HL-60 (cell line): ENCODE results near the gene PDE8B.

ENCODE experiments used
- DNase-seq, 2 experiments: peaks; one replicate each; pipeline ENCODE4 v3.0.0-alpha.2; 2010 to 2020; ENCODE audit warnings: low read depth in 1 of 2, low spot score in 1 of 2
- H3K27ac ChIP-seq: fragments of 250-450 bp; sonication (Bioruptor Pico); replicated peaks from 2 replicates; pipeline ENCODE4 v1.5.1; 2020; ENCODE audit warnings: mild to moderate bottlenecking, moderate library complexity
- H3K27me3 ChIP-seq: fragments of 250-450 bp; sonication (Bioruptor Pico); 2 replicates; pipeline ENCODE4 v1.5.1; 2021; ENCODE audit warnings: mild to moderate bottlenecking, moderate library complexity; ENCODE audit not compliant: insufficient read depth, poor library complexity, severe bottlenecking
- H3K4me3 ChIP-seq: replicated peaks from 2 replicates; pipeline ENCODE4 v1.5.1; 2011; ENCODE audit warnings: mild to moderate bottlenecking, control low read depth, low read length; ENCODE audit not compliant: insufficient read depth
- CTCF ChIP-seq: IDR thresholded peaks from one replicate; pipeline ENCODE4 v1.5.1; 2011; ENCODE audit warnings: low read length, control low read depth, inconsistent platforms; ENCODE audit not compliant: insufficient read depth
- GABPA ChIP-seq: IDR thresholded peaks from 2 replicates; pipeline ENCODE4 v1.6.1; 2012; ENCODE audit warnings: low read depth
- POLR2AphosphoS5 ChIP-seq: IDR thresholded peaks from 2 replicates; pipeline ENCODE4 v1.6.1; 2012; ENCODE audit warnings: low read depth
- SPI1 ChIP-seq: IDR thresholded peaks from 2 replicates; pipeline ENCODE4 v1.6.1; 2012; ENCODE audit warnings: low read depth, mild to moderate bottlenecking, borderline replicate concordance
- TF ChIP-seq, protein P1 (sequence below): IDR thresholded peaks from 2 replicates; pipeline ENCODE4 v1.6.1; 2012; ENCODE audit warnings: low read depth; ENCODE audit not compliant: insufficient replicate concordance

PDE8B gene

DNA sequence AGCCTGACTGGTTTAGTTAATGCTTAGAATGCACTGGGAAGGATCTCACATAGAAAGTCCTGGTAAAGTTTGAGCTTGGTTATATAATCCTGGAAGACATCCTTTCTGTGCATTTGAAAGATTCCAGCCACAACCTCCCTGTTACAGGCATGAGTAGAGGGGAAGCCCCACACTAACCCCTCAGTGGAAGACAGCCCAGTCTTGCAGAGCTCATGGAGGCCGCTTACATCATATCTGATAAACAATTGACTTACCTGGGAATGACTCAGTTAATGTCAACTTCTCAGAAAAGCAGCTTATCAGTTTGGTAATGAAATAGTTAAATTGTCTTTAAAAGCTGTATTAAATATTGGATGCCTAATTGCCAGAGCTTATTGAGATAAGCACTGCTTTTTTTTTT is 28.1 kb upstream of the PDE8B start:
- Histone ChIP-seq H3K4me3 (no peak overlapping the region), H3K27me3 (peaks cover 3% of the 10 kb centered on the region), H3K27ac (no peak overlapping the region)
- TF ChIP-seq, protein P1, sequence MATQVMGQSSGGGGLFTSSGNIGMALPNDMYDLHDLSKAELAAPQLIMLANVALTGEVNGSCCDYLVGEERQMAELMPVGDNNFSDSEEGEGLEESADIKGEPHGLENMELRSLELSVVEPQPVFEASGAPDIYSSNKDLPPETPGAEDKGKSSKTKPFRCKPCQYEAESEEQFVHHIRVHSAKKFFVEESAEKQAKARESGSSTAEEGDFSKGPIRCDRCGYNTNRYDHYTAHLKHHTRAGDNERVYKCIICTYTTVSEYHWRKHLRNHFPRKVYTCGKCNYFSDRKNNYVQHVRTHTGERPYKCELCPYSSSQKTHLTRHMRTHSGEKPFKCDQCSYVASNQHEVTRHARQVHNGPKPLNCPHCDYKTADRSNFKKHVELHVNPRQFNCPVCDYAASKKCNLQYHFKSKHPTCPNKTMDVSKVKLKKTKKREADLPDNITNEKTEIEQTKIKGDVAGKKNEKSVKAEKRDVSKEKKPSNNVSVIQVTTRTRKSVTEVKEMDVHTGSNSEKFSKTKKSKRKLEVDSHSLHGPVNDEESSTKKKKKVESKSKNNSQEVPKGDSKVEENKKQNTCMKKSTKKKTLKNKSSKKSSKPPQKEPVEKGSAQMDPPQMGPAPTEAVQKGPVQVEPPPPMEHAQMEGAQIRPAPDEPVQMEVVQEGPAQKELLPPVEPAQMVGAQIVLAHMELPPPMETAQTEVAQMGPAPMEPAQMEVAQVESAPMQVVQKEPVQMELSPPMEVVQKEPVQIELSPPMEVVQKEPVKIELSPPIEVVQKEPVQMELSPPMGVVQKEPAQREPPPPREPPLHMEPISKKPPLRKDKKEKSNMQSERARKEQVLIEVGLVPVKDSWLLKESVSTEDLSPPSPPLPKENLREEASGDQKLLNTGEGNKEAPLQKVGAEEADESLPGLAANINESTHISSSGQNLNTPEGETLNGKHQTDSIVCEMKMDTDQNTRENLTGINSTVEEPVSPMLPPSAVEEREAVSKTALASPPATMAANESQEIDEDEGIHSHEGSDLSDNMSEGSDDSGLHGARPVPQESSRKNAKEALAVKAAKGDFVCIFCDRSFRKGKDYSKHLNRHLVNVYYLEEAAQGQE = no peak
- no peak for TF ChIP-seq GABPA
- TF ChIP-seq POLR2AphosphoS5 = no peak
- TF ChIP-seq SPI1 = no peak
- TF ChIP-seq CTCF = no peak
- DNase-seq = no peak

- TF ChIP-seq, protein P1 = no peak
- TF ChIP-seq CTCF (no peak), GABPA (no peak), SPI1 (no peak), POLR2AphosphoS5 (no peak)
- Histone ChIP-seq H3K27ac (no peak overlapping the region), H3K4me3 (no peak overlapping the region), H3K27me3 (no peaks in the 10 kb centered on the region)
- DNase-seq = no peak
These were observed 23.7 kb upstream of the PDE8B start for GRCh38 chr5:77186652-77187370.

GRCh38 chr5:77189421-77189820 is 21.1 kb upstream of the PDE8B start:
- H3K27ac ChIP-seq = no peak overlapping the region
- no peaks in the 10 kb centered on the region for H3K27me3 ChIP-seq
- no peak overlapping the region for H3K4me3 ChIP-seq
- no peak for DNase-seq
- no peak for TF ChIP-seq CTCF
- no peak for TF ChIP-seq GABPA
- no peak for TF ChIP-seq POLR2AphosphoS5
